Lung (tissue), 16 donors: ENCODE results near the gene SON. TPM values are rescaled to one million over a fixed set of nuclear protein-coding genes. Genes with fewer than 3 reads are reported as not detected.

ENCODE experiments used
- ATAC-seq: fragments of 200-7000 bp; cut with Tn5 transposase; one replicate; pipeline ENCODE4 v1.9.1; 2020; ENCODE audit warnings: moderate number of reproducible peaks; ENCODE audit not compliant: insufficient read depth, low FRiP score
- DNase-seq, 3 donors: peaks; one replicate each; pipeline ENCODE4 v3.0.0-alpha.2; 2013 to 2017
- H3K27ac ChIP-seq, 2 donors: one replicate each; pipeline ENCODE4 v1.5.1; 2013; ENCODE audit warnings: mild to moderate bottlenecking in 2 of 2, moderate library complexity in 2 of 2, control low read depth in 1 of 2, inconsistent platforms in 1 of 2, low read depth in 1 of 2, low read length in 1 of 2
- H3K27me3 ChIP-seq, 3 donors: one replicate each; pipeline ENCODE4 v1.5.1; 2013; ENCODE audit warnings: low read length in 2 of 3; ENCODE audit not compliant: control insufficient read depth in 3 of 3, insufficient read depth in 3 of 3
- H3K36me3 ChIP-seq, 4 donors: one replicate each; pipeline ENCODE4 v1.5.1; 2013; ENCODE audit warnings: low read length in 4 of 4, mild to moderate bottlenecking in 1 of 4, moderate library complexity in 1 of 4; ENCODE audit not compliant: control insufficient read depth in 4 of 4, insufficient read depth in 4 of 4
- H3K4me1 ChIP-seq, 5 donors: one replicate each; pipeline ENCODE4 v1.5.1; 2013; ENCODE audit warnings: low read length in 5 of 5, mild to moderate bottlenecking in 2 of 5, moderate library complexity in 1 of 5; ENCODE audit not compliant: control insufficient read depth in 5 of 5, insufficient read depth in 5 of 5
- H3K4me3 ChIP-seq: one replicate; pipeline ENCODE4 v1.5.1; 2013; ENCODE audit warnings: mild to moderate bottlenecking, control low read depth, moderate library complexity
- H3K9ac ChIP-seq, 2 donors: one replicate each; pipeline ENCODE4 v1.5.1; 2013; ENCODE audit warnings: low read length in 2 of 2, control low read depth in 1 of 2; ENCODE audit not compliant: insufficient read depth in 1 of 2
- H3K9me3 ChIP-seq, 4 donors: one replicate each; pipeline ENCODE4 v1.5.1; 2013; ENCODE audit warnings: low read length in 3 of 4, mild to moderate bottlenecking in 1 of 4, moderate library complexity in 1 of 4; ENCODE audit not compliant: control insufficient read depth in 4 of 4, insufficient read depth in 3 of 4
- CTCF ChIP-seq: IDR thresholded peaks from 2 replicates; pipeline ENCODE4 v1.5.1; 2012; ENCODE audit warnings: mild to moderate bottlenecking; ENCODE audit errors: control extremely low read depth, extremely low read depth
- WGBS, 2 donors: extraction: QIAGEN DNeasy Blood & Tissue Kit; methylation state at CpG; one replicate each; pipeline ENCODE4 v1.1.7; 2013; 5-methylcytosine and 5-hydroxymethylcytosine counted together
- long read RNA-seq, 5 donors: transcript quantifications; one replicate each; lab custom pipeline, GENCODE V29; 2026
- polyA plus RNA-seq, 2 donors: library from polyadenylated mRNA; stranded (reverse); fragments of 200-250 nt; gene quantifications; one replicate each; pipeline ENCODE4 v1.2.1, GENCODE V29; 2013
- total RNA-seq, 2 donors: library from RNA; depleted of rRNA in 1 of 2; stranded (reverse); fragments of >200 nt in 1 of 2; gene quantifications; one replicate each; pipeline ENCODE4 v1.2.1, GENCODE V29; 2014 to 2021
- donor health status: control.
- donor health status: control.
- donor health status: Bipolar disorder and iron deficiency.
- donor health status: healthy.
- donor health status: DM: yes; HTN: yes; CAD: no.

Gene SON
- total RNA-seq (100 to 1,000 TPM; 251 to 393 TPM), polyA plus RNA-seq (100 to 1,000 TPM; 100 to 133 TPM)
- long read RNA-seq, donor 1, full-length matches to known transcripts = 37 of 289 reads
- long read RNA-seq, donor 1, partial matches to known transcripts = 252 of 289 reads
- long read RNA-seq, donor 1, other reads (novel, unspliced or antisense) = 0 of 289 reads
- long read RNA-seq, donor 2, full-length matches to known transcripts = 18 of 128 reads
- long read RNA-seq, donor 2, partial matches to known transcripts = 110 of 128 reads
- long read RNA-seq, donor 2, other reads (novel, unspliced or antisense) = 0 of 128 reads
- long read RNA-seq, donor 3, full-length matches to known transcripts = 18 of 142 reads
- long read RNA-seq, donor 3, partial matches to known transcripts = 124 of 142 reads
- long read RNA-seq, donor 3, other reads (novel, unspliced or antisense) = 0 of 142 reads
- long read RNA-seq, donor 4, full-length matches to known transcripts = 11 of 126 reads
- long read RNA-seq, donor 4, partial matches to known transcripts = 115 of 126 reads
- long read RNA-seq, donor 4, other reads (novel, unspliced or antisense) = 0 of 126 reads
- long read RNA-seq, donor 5, full-length matches to known transcripts = 47 of 409 reads
- long read RNA-seq, donor 5, partial matches to known transcripts = 362 of 409 reads
- long read RNA-seq, donor 5, other reads (novel, unspliced or antisense) = 0 of 409 reads

- H3K9ac ChIP-seq = peak within 1 kb of the TSS; percentile 98 to 100
- peak within 1 kb of the TSS; percentile 97 to 99 for H3K27ac ChIP-seq
- H3K9me3 ChIP-seq = no peaks in the 10 kb centered on the region
- DNase-seq = peak; percentile 99
- no peaks in the 10 kb centered on the region for H3K27me3 ChIP-seq
- ATAC-seq = peak; percentile 95
- 0 to 1% methylated on average over 56 of the region's 57 CpGs for WGBS, 2 donors
- H3K4me1 ChIP-seq = peaks cover 0 to 24% (median 6%) of the 10 kb centered on the region in 5 donors
- TF ChIP-seq CTCF = no peak
- H3K36me3 ChIP-seq = peaks cover 0 to 17% (median 3%) of the 10 kb centered on the region in 4 donors
- H3K4me3 ChIP-seq = peak within 1 kb of the TSS; percentile 96
Measured at GRCh38 chr21:33542640-33543504, at the start of gene SON. TSS of gene SON (plus strand) at chr21:33543038. CDS start at chr21:33543093, 55 bp downstream.

- DNase-seq = no peak
- WGBS, 2 donors = 43 to 60% methylated on average over 3 of the region's 3 CpGs
Measured at GRCh38 chr21:33493756-33494155, 49.1 kb upstream of the SON start.

GRCh38 chr21:33495743-33496142, 47.1 kb upstream of the SON start:
- H3K4me1 ChIP-seq = peaks cover 0 to 12% (median 0%) of the 10 kb centered on the region in 5 donors
- H3K36me3 ChIP-seq = no peaks in the 10 kb centered on the region
- H3K9ac ChIP-seq = no peak overlapping the region
- H3K9me3 ChIP-seq = no peaks in the 10 kb centered on the region
- DNase-seq (no peak), ATAC-seq (no peak)
- no peak overlapping the region for H3K27ac ChIP-seq
- TF ChIP-seq CTCF = no peak
- H3K27me3 ChIP-seq = no peaks in the 10 kb centered on the region
- 48 to 62% methylated on average over 4 of the region's 4 CpGs for WGBS, 2 donors
- no peak overlapping the region for H3K4me3 ChIP-seq

More at GRCh38 chr21:33493756-33494155, 49.1 kb upstream of the SON start:
- Histone ChIP-seq H3K27ac (no peak overlapping the region), H3K27me3 (no peaks in the 10 kb centered on the region), H3K4me3 (no peak overlapping the region), H3K9ac (no peak overlapping the region), H3K9me3 (no peaks in the 10 kb centered on the region), H3K4me1 (peaks cover 0 to 13% (median 0%) of the 10 kb centered on the region in 5 donors), H3K36me3 (no peaks in the 10 kb centered on the region)
- no peak for ATAC-seq
- no peak for TF ChIP-seq CTCF
